Endodermal cell (in vitro differentiated cells): ENCODE measurements around the gene SMS. TPM values are rescaled to one million over a fixed set of nuclear protein-coding genes. Genes with fewer than 3 reads are reported as not detected.

Experiments
- DNase-seq: peaks from one replicate; pipeline ENCODE4 v3.0.0-alpha.2; 2017
- H3K27ac ChIP-seq: 2 replicates; pipeline ENCODE4 v1.5.1; 2013; ENCODE audit warnings: mild to moderate bottlenecking, low read depth, low read length, moderate library complexity
- H3K27me3 ChIP-seq: 2 replicates; pipeline ENCODE4 v1.6.1; 2013; ENCODE audit warnings: mild to moderate bottlenecking, low read length, moderate library complexity; ENCODE audit not compliant: insufficient read depth, control insufficient read depth, poor library complexity, severe bottlenecking
- H3K36me3 ChIP-seq: 2 replicates; pipeline ENCODE4 v1.7.0; 2013; ENCODE audit warnings: mild to moderate bottlenecking, low read length, moderate library complexity; ENCODE audit not compliant: control insufficient read depth, insufficient read depth
- H3K4me1 ChIP-seq: one replicate; pipeline ENCODE4 v1.7.0; 2013; ENCODE audit warnings: low read length; ENCODE audit not compliant: control insufficient read depth, insufficient read depth
- H3K4me3 ChIP-seq: 2 replicates; pipeline ENCODE4 v1.5.1; 2013; ENCODE audit warnings: mild to moderate bottlenecking, low read length, moderate library complexity
- H3K9ac ChIP-seq: 2 replicates; pipeline ENCODE4 v1.6.1; 2013; ENCODE audit warnings: mild to moderate bottlenecking, low read length, moderate library complexity; ENCODE audit not compliant: poor library complexity, severe bottlenecking; ENCODE audit errors: extremely low read depth
- H3K9me3 ChIP-seq: 2 replicates; pipeline ENCODE4 v1.6.1; 2013; ENCODE audit warnings: mild to moderate bottlenecking, low read length, moderate library complexity; ENCODE audit not compliant: control insufficient read depth
- H3K27ac Mint-ChIP-seq: 2 replicates; pipeline ENCODE4 v1.8.0; 2020; ENCODE audit warnings: mixed read lengths
- H3K27me3 Mint-ChIP-seq: 2 replicates; pipeline ENCODE4 v1.8.0; 2021; ENCODE audit warnings: mild to moderate bottlenecking, mixed read lengths; ENCODE audit not compliant: insufficient read depth
- H3K36me3 Mint-ChIP-seq: 2 replicates; pipeline ENCODE4 v1.8.0; 2020; ENCODE audit warnings: low read depth, mixed read lengths
- H3K4me1 Mint-ChIP-seq: 2 replicates; pipeline ENCODE4 v1.8.0; 2020; ENCODE audit warnings: mixed read lengths
- H3K4me3 Mint-ChIP-seq: 2 replicates; pipeline ENCODE4 v1.8.0; 2020; ENCODE audit warnings: mild to moderate bottlenecking, moderate library complexity, mixed read lengths
- H3K9me3 Mint-ChIP-seq: 2 replicates; pipeline ENCODE4 v1.8.0; 2020; ENCODE audit warnings: mild to moderate bottlenecking, mixed read lengths
- CTCF ChIP-seq: fragments of 200-600 bp; sonication (generic); conservative IDR thresholded peaks from 2 replicates; pipeline ENCODE4 v1.5.0; 2021; ENCODE audit warnings: antibody characterized with exemption, mild to moderate bottlenecking
- WGBS, 2 experiments: methylation state at CpG; one replicate each; pipeline versions ENCODE4 v1.1.5 to v1.1.7; 2013; ENCODE audit warnings: missing lambda C conversion rate in 2 of 2, mixed read lengths in 1 of 2; ENCODE audit not compliant: insufficient coverage in 1 of 2, insufficient read length in 1 of 2; 5-methylcytosine and 5-hydroxymethylcytosine counted together
- total RNA-seq, 2 donors: library from RNA; stranded (reverse); fragmentation: NEBNext Ultra II Directional in 1 of 2; extraction: Animal tissue kit (Norgen Biotek cat#: 25700) in 1 of 2; gene quantifications; 2 replicates in 1 of 2; 3 replicates in 1 of 2; pipeline ENCODE4 v1.2.1, GENCODE V29; 2021

The SMS gene
- total RNA-seq, 2 donors from 2014 or later: 163 to 312 TPM

GRCh38 chrX:22004866-22005265, 64.4 kb downstream of the SMS start:
- no peak for TF ChIP-seq CTCF
- no peaks in the 10 kb centered on the region for H3K9me3 ChIP-seq
- H3K36me3 ChIP-seq: no peaks in the 10 kb centered on the region
- H3K4me3 ChIP-seq: no peak overlapping the region
- no peak for DNase-seq
- Mint-ChIP-seq H3K36me3 (peaks cover 54% of the 10 kb centered on the region), H3K9me3 (peaks cover 7% of the 10 kb centered on the region), H3K27ac (no peak overlapping the region), H3K4me3 (no peak overlapping the region), H3K27me3 (no peaks in the 10 kb centered on the region), H3K4me1 (peaks cover 2% of the 10 kb centered on the region)
- H3K27ac ChIP-seq: no peak overlapping the region
- H3K9ac ChIP-seq: no peak overlapping the region
- WGBS, 2 experiments: 91% methylated on average over 10 of the region's 10 CpGs; no CpG with 5 or more reads in 1 of the 2 experiments
- no peaks in the 10 kb centered on the region for H3K27me3 ChIP-seq
- no peaks in the 10 kb centered on the region for H3K4me1 ChIP-seq

- H3K27me3 ChIP-seq: no peaks in the 10 kb centered on the region
- no peak overlapping the region for H3K27ac ChIP-seq
- H3K4me1 Mint-ChIP-seq: peaks cover 3% of the 10 kb centered on the region
- 85 to 89% methylated on average over 4 of the region's 5 CpGs for WGBS, 2 experiments
- peaks cover 12% of the 10 kb centered on the region for H3K9me3 Mint-ChIP-seq
- no peak overlapping the region for H3K27ac Mint-ChIP-seq
- no peaks in the 10 kb centered on the region for H3K36me3 ChIP-seq
- H3K9ac ChIP-seq: no peak overlapping the region
- H3K4me3 ChIP-seq: no peak overlapping the region
- no peaks in the 10 kb centered on the region for H3K27me3 Mint-ChIP-seq
- peaks cover 11% of the 10 kb centered on the region for H3K36me3 Mint-ChIP-seq
- DNase-seq: no peak
- TF ChIP-seq CTCF: no peak
- H3K4me3 Mint-ChIP-seq: no peak overlapping the region
- no peaks in the 10 kb centered on the region for H3K9me3 ChIP-seq
- no peaks in the 10 kb centered on the region for H3K4me1 ChIP-seq
These were observed 71.5 kb downstream of the SMS start for GRCh38 chrX:22012051-22012450.

- Histone ChIP-seq H3K9ac (no peak overlapping the region), H3K27me3 (no peaks in the 10 kb centered on the region), H3K4me3 (no peak overlapping the region), H3K36me3 (no peaks in the 10 kb centered on the region), H3K4me1 (no peaks in the 10 kb centered on the region), H3K27ac (no peak overlapping the region), H3K9me3 (no peaks in the 10 kb centered on the region)
- Mint-ChIP-seq H3K36me3 (peaks cover 11% of the 10 kb centered on the region), H3K27ac (no peak overlapping the region), H3K4me1 (peaks cover 3% of the 10 kb centered on the region), H3K9me3 (peaks cover 12% of the 10 kb centered on the region), H3K4me3 (no peak overlapping the region), H3K27me3 (no peaks in the 10 kb centered on the region)
- no peak for DNase-seq
- TF ChIP-seq CTCF: no peak
- WGBS, 2 experiments: 92 to 98% methylated on average over 7 of the region's 7 CpGs
These were observed 72.4 kb downstream of the SMS start for GRCh38 chrX:22012931-22013330.
